ENCODE measurements around the gene TEP1. TPM values are rescaled to one million over a fixed set of nuclear protein-coding genes. Genes with fewer than 3 reads are reported as not detected.

Gene TEP1
- polyA plus RNA-seq (2012; ENCODE audit: low read depth, missing spikeins), result 9.8 TPM

- FAIRE-seq, result peak; percentile 63
- DNase-seq (ENCODE audit: insufficient read length, low spot score), result peak; percentile 58
These were observed at the start of gene TEP1 for GRCh38 chr14:20412876-20413743. Gene TEP1, minus strand, starts transcription at chr14:20413501. Its CDS starts 5,062 bp downstream, at chr14:20408439.

GRCh38 chr14:20461225-20462141 lies 48.2 kb upstream of the TEP1 start, which contains the start of gene PIP4P1:
Gene PIP4P1, minus strand, starts transcription at chr14:20461434. Its CDS starts 109 bp downstream, at chr14:20461325.
- peak; percentile 99 for FAIRE-seq
- DNase-seq (ENCODE audit: insufficient read length, low spot score), result peak; percentile 73
- peak; percentile 83 for TF ChIP-seq POLR2A (IDR thresholded peaks at IDR 0.05; ENCODE audit: low read depth, low read length)
- TF ChIP-seq POU2F2 (IDR thresholded peaks at IDR 0.05; ENCODE audit: low read depth, low read length), result peak; percentile 93
- no peak for TF ChIP-seq SPI1 (IDR thresholded peaks at IDR 0.05; ENCODE audit: low read depth, low read length)
- no peak for TF ChIP-seq PAX5 (IDR thresholded peaks at IDR 0.05; ENCODE audit: insufficient read depth, low read length, severe bottlenecking)
- peak; percentile 56; the same call in 1 of the 2 replicates for TF ChIP-seq TAF1 (IDR thresholded peaks at IDR 0.05; ENCODE audit: low read depth, low read length)
- TF ChIP-seq POLR2AphosphoS5 (IDR thresholded peaks at IDR 0.05; ENCODE audit: low read depth, low read length), result peak; percentile 73

More at GRCh38 chr14:20412876-20413743, at the start of gene TEP1:
- TF ChIP-seq PAX5 (IDR thresholded peaks at IDR 0.05; ENCODE audit: insufficient read depth, low read length, severe bottlenecking) (no peak), POLR2A (IDR thresholded peaks at IDR 0.05; ENCODE audit: low read depth, low read length) (peak; percentile 27; the same call in 1 of the 2 replicates), POLR2AphosphoS5 (IDR thresholded peaks at IDR 0.05; ENCODE audit: low read depth, low read length) (peak; percentile 43; the same call in 1 of the 2 replicates)

GRCh38 chr14:20460458-20461224 lies 47.3 kb upstream of the TEP1 start:
- peak; percentile 20 for FAIRE-seq
- TF ChIP-seq POU2F2 (IDR thresholded peaks at IDR 0.05; ENCODE audit: low read depth, low read length) (no peak), TAF1 (IDR thresholded peaks at IDR 0.05; ENCODE audit: low read depth, low read length) (no peak), PAX5 (IDR thresholded peaks at IDR 0.05; ENCODE audit: insufficient read depth, low read length, severe bottlenecking) (no peak), POLR2A (IDR thresholded peaks at IDR 0.05; ENCODE audit: low read depth, low read length) (no peak; the same call in 1 of the 2 replicates), POLR2AphosphoS5 (IDR thresholded peaks at IDR 0.05; ENCODE audit: low read depth, low read length) (no peak), SPI1 (IDR thresholded peaks at IDR 0.05; ENCODE audit: low read depth, low read length) (peak; percentile 70)
- DNase-seq (ENCODE audit: insufficient read length, low spot score), result no peak

GRCh38 chr14:20458031-20458789 lies 44.9 kb upstream of the TEP1 start:
- FAIRE-seq (no peak), DNase-seq (ENCODE audit: insufficient read length, low spot score) (no peak)
- peak; percentile 80 for TF ChIP-seq POLR2AphosphoS5 (IDR thresholded peaks at IDR 0.05; ENCODE audit: low read depth, low read length)
- TF ChIP-seq SPI1 (IDR thresholded peaks at IDR 0.05; ENCODE audit: low read depth, low read length), result no peak
- no peak for TF ChIP-seq TAF1 (IDR thresholded peaks at IDR 0.05; ENCODE audit: low read depth, low read length)
- no peak for TF ChIP-seq PAX5 (IDR thresholded peaks at IDR 0.05; ENCODE audit: insufficient read depth, low read length, severe bottlenecking)
- peak; percentile 47; the same call in 1 of the 2 replicates for TF ChIP-seq POLR2A (IDR thresholded peaks at IDR 0.05; ENCODE audit: low read depth, low read length)
- TF ChIP-seq POU2F2 (IDR thresholded peaks at IDR 0.05; ENCODE audit: low read depth, low read length), result no peak

GRCh38 chr14:20456971-20457370 lies 43.7 kb upstream of the TEP1 start:
- FAIRE-seq, result no peak
- peak; percentile 18; the same call in 1 of the 2 replicates for TF ChIP-seq POLR2AphosphoS5 (IDR thresholded peaks at IDR 0.05; ENCODE audit: low read depth, low read length)
- TF ChIP-seq POLR2A (IDR thresholded peaks at IDR 0.05; ENCODE audit: low read depth, low read length), result peak; percentile 55
- TF ChIP-seq POU2F2 (IDR thresholded peaks at IDR 0.05; ENCODE audit: low read depth, low read length), result 0 out of 2 replicates have a peak, but pooled peaks have one; percentile 15
- no peak for TF ChIP-seq PAX5 (IDR thresholded peaks at IDR 0.05; ENCODE audit: insufficient read depth, low read length, severe bottlenecking)
- TF ChIP-seq TAF1 (IDR thresholded peaks at IDR 0.05; ENCODE audit: low read depth, low read length), result no peak
- no peak for TF ChIP-seq SPI1 (IDR thresholded peaks at IDR 0.05; ENCODE audit: low read depth, low read length)
- no peak for DNase-seq (ENCODE audit: insufficient read length, low spot score)

GRCh38 chr14:20455355-20456300 lies 42.3 kb upstream of the TEP1 start:
- FAIRE-seq, result no peak
- no peak for DNase-seq (ENCODE audit: insufficient read length, low spot score)

More at GRCh38 chr14:20455355-20456300, 42.3 kb upstream of the TEP1 start:
- TF ChIP-seq SPI1 (IDR thresholded peaks at IDR 0.05; ENCODE audit: low read depth, low read length) (no peak), POLR2AphosphoS5 (IDR thresholded peaks at IDR 0.05; ENCODE audit: low read depth, low read length) (peak; percentile 58)
